GM12878 (cell line): ENCODE results near the gene PHOX2A. TPM values are rescaled to one million over a fixed set of nuclear protein-coding genes. Genes with fewer than 3 reads are reported as not detected.

Experiments
- ATAC-seq: fragments of 200-7000 bp; cut with Tn5 transposase; 3 replicates; pipeline ENCODE4 v1.9.1; 2020; ENCODE audit warnings: mild to moderate bottlenecking, moderate library complexity
- BruUV-seq: library from RNA; stranded (reverse); fragments of 400-500 nt; replicated peaks from 2 replicates; lab custom pipeline; 2021; lab: Mats Ljungman, UMichigan
- CTCF ChIA-PET: fragments of 300-600 bp; sonication (Branson Sonifier 250); formaldehyde crosslinking; extraction: SDS; loops from one replicate; lab custom pipeline; 2021; ENCODE audit warnings: inconsistent platforms; lab: Yijun Ruan, JAX
- POLR2A ChIA-PET: fragments of 350-600 bp; formaldehyde crosslinking; extraction: SDS; loops from one replicate; lab custom pipeline; 2021; ENCODE audit warnings: inconsistent platforms; lab: Charles Lee
- RAD21 ChIA-PET: fragments of 300-600 bp; sonication (Branson Sonifier 250); formaldehyde crosslinking; loops from one replicate; lab custom pipeline; 2023; ENCODE audit warnings: antibody characterized with exemption; ENCODE audit not compliant: unreplicated experiment; lab: Charles Lee
- SMC1A ChIA-PET: fragments of 300-600 bp; sonication (Branson Sonifier 250); formaldehyde crosslinking; loops from one replicate; lab custom pipeline; 2023; ENCODE audit not compliant: unreplicated experiment, uncharacterized antibody; lab: Charles Lee
- DNase-seq: peaks from one replicate; pipeline ENCODE4 v3.0.0-alpha.2; 2011; ENCODE audit warnings: low read depth, low spot score
- FAIRE-seq: peaks from 3 replicates; lab custom pipeline; 2011; peaks lifted over from hg19 to GRCh38; lab: Jason Lieb, UNC
- H2AFZ ChIP-seq: 2 replicates; pipeline ENCODE4 v1.6.0; 2011; ENCODE audit warnings: low read depth, low read length, control low read depth; ENCODE audit not compliant: control insufficient read depth
- H3K27ac ChIP-seq: 2 replicates; pipeline ENCODE4 v1.5.1; 2011; ENCODE audit warnings: control low read depth; ENCODE audit not compliant: control insufficient read depth, insufficient read depth
- H3K27me3 ChIP-seq, 2 experiments: replicated peaks in 1 of 2; 2 replicates each; pipeline versions ENCODE4 v1.6.0 to v1.6.1; 2011; ENCODE audit warnings: low read length in 1 of 2; ENCODE audit not compliant: control insufficient read depth in 2 of 2, insufficient read depth in 2 of 2
- H3K36me3 ChIP-seq, 2 experiments: 2 replicates each; pipeline ENCODE4 v1.5.1; 2011; ENCODE audit warnings: low read length in 1 of 2; ENCODE audit not compliant: control insufficient read depth in 2 of 2, insufficient read depth in 2 of 2
- H3K4me1 ChIP-seq: 2 replicates; pipeline ENCODE4 v1.6.1; 2011; ENCODE audit warnings: mild to moderate bottlenecking, low read length, moderate library complexity, mixed read lengths; ENCODE audit not compliant: control insufficient read depth, insufficient read depth
- H3K4me2 ChIP-seq: 2 replicates; pipeline ENCODE4 v1.6.0; 2011; ENCODE audit warnings: control low read depth; ENCODE audit not compliant: control insufficient read depth, insufficient read depth
- H3K4me3 ChIP-seq: fragments of 200-600 bp; sonication (generic); 2 replicates; pipeline ENCODE4 v1.5.1; 2016
- H3K79me2 ChIP-seq: 2 replicates; pipeline ENCODE4 v1.6.0; 2011; ENCODE audit warnings: low read length; ENCODE audit not compliant: control insufficient read depth, insufficient read depth
- H3K9ac ChIP-seq: 2 replicates; pipeline ENCODE4 v1.8.0; 2011; ENCODE audit warnings: low read length, control low read depth, mixed read lengths; ENCODE audit not compliant: control insufficient read depth, insufficient read depth
- H3K9me3 ChIP-seq: replicated peaks from 3 replicates; pipeline ENCODE4 v1.5.1; 2011; ENCODE audit warnings: mild to moderate bottlenecking, low read length; ENCODE audit not compliant: control insufficient read depth, insufficient read depth
- H4K20me1 ChIP-seq: 2 replicates; pipeline ENCODE4 v1.6.0; 2011; ENCODE audit not compliant: control insufficient read depth, insufficient read depth
- BCL11A ChIP-seq: IDR thresholded peaks from 2 replicates; pipeline ENCODE4 v1.6.1; 2011; ENCODE audit warnings: low read depth, low read length
- BCLAF1 ChIP-seq: fragments of 450-650 bp; IDR thresholded peaks from 2 replicates; pipeline ENCODE4 v1.6.1; 2017; ENCODE audit warnings: antibody characterized with exemption, mild to moderate bottlenecking, moderate library complexity
- EED ChIP-seq: sonication (generic); IDR thresholded peaks from 2 replicates; pipeline ENCODE4 v1.6.1; 2016; ENCODE audit warnings: antibody characterized with exemption, low read depth
- HDAC2 ChIP-seq: fragments of 200-600 bp; sonication (generic); IDR thresholded peaks from 2 replicates; pipeline ENCODE4 v1.6.1; 2017
- IRF3 ChIP-seq: fragments of 450-650 bp; IDR thresholded peaks from 2 replicates; pipeline ENCODE4 v1.6.1; 2014; ENCODE audit warnings: mild to moderate bottlenecking
- PKNOX1 ChIP-seq: fragments of 450-650 bp; IDR thresholded peaks from 2 replicates; pipeline ENCODE4 v1.6.1; 2016; ENCODE audit warnings: mild to moderate bottlenecking
- RUNX3 ChIP-seq: IDR thresholded peaks from 2 replicates; pipeline ENCODE4 v1.6.1; 2012; ENCODE audit warnings: low read length, inconsistent platforms
- SMAD5 ChIP-seq: IDR thresholded peaks from 2 replicates; pipeline ENCODE4 v1.6.1; 2016; ENCODE audit warnings: antibody characterized with exemption, low read depth
- SPI1 ChIP-seq: IDR thresholded peaks from 2 replicates; pipeline ENCODE4 v1.6.1; 2011; ENCODE audit warnings: low read depth, mild to moderate bottlenecking, low read length, moderate library complexity, borderline replicate concordance; ENCODE audit not compliant: insufficient read depth
- SUZ12 ChIP-seq: fragments of 200-600 bp; sonication (generic); IDR thresholded peaks from one replicate; pipeline ENCODE4 v1.6.1; 2018; ENCODE audit warnings: antibody characterized with exemption, mild to moderate bottlenecking; ENCODE audit not compliant: unreplicated experiment
- TCF12 ChIP-seq: IDR thresholded peaks from 2 replicates; pipeline ENCODE4 v1.6.1; 2011; ENCODE audit warnings: low read depth, mild to moderate bottlenecking, low read length
- ZBED1 ChIP-seq: IDR thresholded peaks from 2 replicates; pipeline ENCODE4 v1.6.1; 2016; ENCODE audit warnings: borderline replicate concordance
- ZNF622 ChIP-seq: fragments of 450-650 bp; IDR thresholded peaks from 2 replicates; pipeline ENCODE4 v1.6.1; 2017; ENCODE audit warnings: mild to moderate bottlenecking, inconsistent platforms
- WGBS: methylation state at CpG from one replicate; pipeline ENCODE4 v1.1.6; 2016; ENCODE audit warnings: low lambda C conversion rate; ENCODE audit not compliant: insufficient replicate concordance, insufficient coverage; ENCODE audit errors: missing lambda C conversion rate; 5-methylcytosine and 5-hydroxymethylcytosine counted together
- in situ Hi-C: fragments of 300-500 bp; cut with MboI; formaldehyde crosslinking; loops from 9 replicates; pipeline ENCODE4 v1.14.3; 2018; ENCODE audit warnings: mixed read lengths
- intact Hi-C: fragments of 100-400 bp; cut with micrococcal nuclease; formaldehyde crosslinking; loops from one replicate; pipeline ENCODE4 v1.14.2; 2022; ENCODE audit not compliant: unreplicated experiment
- polyA plus RNA-seq, 11 experiments: library from polyadenylated mRNA; depleted of rRNA in 4 of 11; unstranded in 6 of 11; stranded (reverse) in 5 of 11; fragments of >200 nt; fragmentation: Nextera tagmentation in 4 of 11; fragmentation: Illumina TruSeq in 1 of 11; extraction: Ambion mirVana in 4 of 11; extraction: Trizol in 1 of 11; gene quantifications; 1 replicate in 1 of 11; 2 replicates in 10 of 11; pipeline versions ENCODE4 v1.2.1 to v1.2.3, GENCODE V29; 2011 to 2016; ENCODE audit warnings: inconsistent platforms in 2 of 11, missing spikeins in 2 of 11, low read depth in 1 of 11
- total RNA-seq, 4 experiments: library from RNA; depleted of rRNA in 3 of 4; stranded (reverse); fragments of >200 nt in 3 of 4; fragmentation: Illumina TruSeq in 1 of 4; extraction: Trizol in 1 of 4; gene quantifications; 2 replicates each; pipeline versions ENCODE4 v1.2.1 to v1.2.3, GENCODE V29; 2013 to 2021

Gene PHOX2A
- total and polyA plus RNA-seq, 10 of the 15 experiments (the other 5 are each of a cell fraction or from before 2014, with no cell fraction given) = not detected

GRCh38 chr11:72232260-72233055 is 11.5 kb downstream of the PHOX2A start:
- POLR2A ChIA-PET = no interaction called here

More at GRCh38 chr11:72232260-72233055, 11.5 kb downstream of the PHOX2A start:
- no peak for DNase-seq
- Histone ChIP-seq H3K9me3 (no peaks in the 10 kb centered on the region), H4K20me1 (no peaks in the 10 kb centered on the region; the same call in 1 of the 2 replicates)
- CTCF ChIA-PET = no interaction called here
- WGBS = 95% methylated on average over 18 of the region's 18 CpGs
- no peak for ATAC-seq
- FAIRE-seq = no peak
- TF ChIP-seq BCL11A (no peak), TCF12 (no peak), PKNOX1 (no peak), RUNX3 (no peak), SUZ12 (no peak), IRF3 (no peak), HDAC2 (no peak), BCLAF1 (no peak), EED (no peak), SPI1 (no peak), ZBED1 (no peak), SMAD5 (no peak), ZNF622 (no peak)
- TF ChIP-seq, all 136 proteins: peak for 0
- in situ Hi-C loops (no loop called here), intact Hi-C loops (no loop called here)
- no TSS peak for BruUV-seq
- H3K27me3 ChIP-seq = no peaks in the 10 kb centered on the region
- ChIA-PET RAD21 (no interaction called here), SMC1A (no interaction called here)
- H3K36me3 ChIP-seq = peaks cover 28% of the 10 kb centered on the region in 2 experiments; a peak in 3 of 4 replicates
- H3K4me1 ChIP-seq = no peaks in the 10 kb centered on the region
- H3K9ac ChIP-seq = no peak overlapping the region
- H3K4me2 ChIP-seq = no peak overlapping the region
- no peak overlapping the region for H3K27ac ChIP-seq
- no peak overlapping the region for H3K4me3 ChIP-seq
- no peaks in the 10 kb centered on the region for H3K79me2 ChIP-seq
- no peak overlapping the region for H2AFZ ChIP-seq
